ENCODE measurements around the gene AMY1B. TPM values are rescaled to one million over a fixed set of nuclear protein-coding genes. Genes with fewer than 3 reads are reported as not detected.
"Not testable (repeated sequence)": the region's sequence is repeated elsewhere in the genome, so short reads cannot be mapped to it uniquely, and the experiment has no call there.

Gene AMY1B
- total and polyA plus RNA-seq, 2 of the 13 experiments (the other 11 are each of a cell fraction or from before 2014, with no cell fraction given) = not detected

DNA sequence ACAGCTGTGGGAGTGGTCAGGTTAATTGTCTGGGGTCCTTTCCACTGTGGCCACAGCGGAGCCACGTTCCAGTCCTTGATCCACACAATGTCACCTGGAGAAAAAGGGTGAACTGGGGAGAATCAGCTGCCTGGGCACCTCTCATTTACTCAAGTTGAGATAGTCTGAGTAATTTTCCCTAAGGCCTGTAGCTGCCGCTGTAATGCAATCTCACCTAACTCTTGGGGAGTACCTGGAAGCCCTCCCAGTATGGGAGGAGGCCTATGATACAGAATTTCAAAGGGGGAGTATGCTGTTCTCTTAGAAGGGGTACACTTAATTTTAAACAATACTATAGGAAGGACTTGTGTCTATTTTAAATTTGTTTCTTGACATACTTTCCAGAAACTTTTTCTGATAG is 45.7 kb downstream of the AMY1B start:
- H3K4me1 ChIP-seq (ENCODE audit: insufficient read depth, low read length); ATAC-seq; H2AFZ ChIP-seq (ENCODE audit: low read length); H3K79me2 ChIP-seq (ENCODE audit: insufficient read depth, low read length); DNase-seq (ENCODE audit: low spot score); intact Hi-C loops (cut with micrococcal nuclease; ENCODE audit: unreplicated experiment); BruUV-seq (replicated peaks); FAIRE-seq; H3K9me3 ChIP-seq (ENCODE audit: low read length); H4K20me1 ChIP-seq (ENCODE audit: insufficient read depth, low read length); CTCF ChIA-PET (ENCODE audit: low intra/inter-chr PET ratio, low total read pairs); H3K27ac ChIP-seq (ENCODE audit: extremely low read length, insufficient read depth, low read length); H3K27me3 ChIP-seq (ENCODE audit: control insufficient read depth in 1 of 2, insufficient read depth in 2 of 2, low read length in 2 of 2); H3K4me2 ChIP-seq (ENCODE audit: low read depth, low read length); H3K9ac ChIP-seq (ENCODE audit: insufficient read depth, low read depth, low read length); POLR2A ChIA-PET; H3K4me3 ChIP-seq (replicated peaks in 1 of 3; ENCODE audit: insufficient read depth in 1 of 3, low read depth in 2 of 3, low read length in 3 of 3); in situ Hi-C loops (cut with HindIII; ENCODE audit: extremely low pct_ligation_motif_present, low pct_unique_long_range_greater_than_20kb); H3K36me3 ChIP-seq (replicated peaks in 1 of 2; ENCODE audit: control insufficient read depth in 1 of 2, insufficient read depth in 2 of 2, low read length in 2 of 2): not testable (repeated sequence)
- WGBS (ENCODE audit: low lambda C conversion rate) = no CpG with 5 or more reads among the region's 3 CpGs

DNA sequence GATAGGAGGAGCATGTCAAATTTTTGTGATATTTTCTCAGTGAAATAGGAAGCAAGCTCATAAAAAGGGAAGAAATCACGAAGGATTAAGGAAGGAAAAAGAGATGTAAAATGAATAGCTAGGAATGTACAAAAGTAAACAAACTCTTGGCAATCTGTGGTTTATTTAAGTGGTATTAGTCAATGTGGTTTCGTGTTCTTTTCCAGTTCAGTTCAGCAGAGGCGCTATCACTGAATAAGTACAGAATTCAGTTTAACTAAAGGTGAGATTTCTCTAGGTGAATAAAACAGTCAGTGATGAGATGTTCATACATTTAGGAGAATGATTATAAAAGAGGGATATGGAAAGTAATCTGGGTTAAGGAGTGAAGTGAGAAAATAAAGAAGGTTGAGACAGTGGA is 52.1 kb downstream of the AMY1B start:
- intact Hi-C loops (cut with micrococcal nuclease; ENCODE audit: unreplicated experiment); H2AFZ ChIP-seq (ENCODE audit: low read length); H3K4me1 ChIP-seq (ENCODE audit: insufficient read depth, low read length); H3K4me3 ChIP-seq (replicated peaks in 1 of 3; ENCODE audit: insufficient read depth in 1 of 3, low read depth in 2 of 3, low read length in 3 of 3); ATAC-seq; H3K4me2 ChIP-seq (ENCODE audit: low read depth, low read length); H3K27me3 ChIP-seq (ENCODE audit: control insufficient read depth in 1 of 2, insufficient read depth in 2 of 2, low read length in 2 of 2); H3K27ac ChIP-seq (ENCODE audit: extremely low read length, insufficient read depth, low read length); FAIRE-seq; H3K79me2 ChIP-seq (ENCODE audit: insufficient read depth, low read length); H3K36me3 ChIP-seq (replicated peaks in 1 of 2; ENCODE audit: control insufficient read depth in 1 of 2, insufficient read depth in 2 of 2, low read length in 2 of 2); in situ Hi-C loops (cut with HindIII; ENCODE audit: extremely low pct_ligation_motif_present, low pct_unique_long_range_greater_than_20kb); BruUV-seq (replicated peaks); H3K9ac ChIP-seq (ENCODE audit: insufficient read depth, low read depth, low read length); CTCF ChIA-PET (ENCODE audit: low intra/inter-chr PET ratio, low total read pairs); DNase-seq (ENCODE audit: low spot score); H4K20me1 ChIP-seq (ENCODE audit: insufficient read depth, low read length); H3K9me3 ChIP-seq (ENCODE audit: low read length); POLR2A ChIA-PET: not testable (repeated sequence)
- WGBS (ENCODE audit: low lambda C conversion rate) = no CpG with 5 or more reads among the region's 3 CpGs

DNA sequence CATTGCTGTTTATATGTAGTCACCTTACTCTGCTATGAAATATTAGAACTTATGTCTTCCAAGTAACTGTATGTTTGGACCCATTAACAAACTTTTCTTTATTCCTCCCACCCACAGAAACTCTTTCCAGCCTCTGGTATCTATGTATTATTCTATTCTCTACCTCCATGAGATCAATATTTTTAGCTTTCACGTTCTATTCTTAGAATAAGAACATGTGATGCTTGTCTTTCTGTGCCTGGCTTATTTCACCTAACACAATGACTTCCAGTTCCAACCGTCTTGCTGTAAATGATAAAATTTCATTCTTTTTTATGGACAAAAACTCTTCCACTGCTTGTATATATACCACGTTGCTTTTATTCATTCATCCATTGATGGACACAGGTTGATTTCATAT is 54.8 kb downstream of the AMY1B start:
- H3K4me2 ChIP-seq (ENCODE audit: low read depth, low read length); BruUV-seq (replicated peaks); POLR2A ChIA-PET; intact Hi-C loops (cut with micrococcal nuclease; ENCODE audit: unreplicated experiment); H3K36me3 ChIP-seq (replicated peaks in 1 of 2; ENCODE audit: control insufficient read depth in 1 of 2, insufficient read depth in 2 of 2, low read length in 2 of 2); H3K4me3 ChIP-seq (replicated peaks in 1 of 3; ENCODE audit: insufficient read depth in 1 of 3, low read depth in 2 of 3, low read length in 3 of 3); H4K20me1 ChIP-seq (ENCODE audit: insufficient read depth, low read length); H3K4me1 ChIP-seq (ENCODE audit: insufficient read depth, low read length); H3K9ac ChIP-seq (ENCODE audit: insufficient read depth, low read depth, low read length); H3K9me3 ChIP-seq (ENCODE audit: low read length); H3K27ac ChIP-seq (ENCODE audit: extremely low read length, insufficient read depth, low read length); in situ Hi-C loops (cut with HindIII; ENCODE audit: extremely low pct_ligation_motif_present, low pct_unique_long_range_greater_than_20kb); FAIRE-seq; H3K79me2 ChIP-seq (ENCODE audit: insufficient read depth, low read length); ATAC-seq; DNase-seq (ENCODE audit: low spot score); CTCF ChIA-PET (ENCODE audit: low intra/inter-chr PET ratio, low total read pairs); H3K27me3 ChIP-seq (ENCODE audit: control insufficient read depth in 1 of 2, insufficient read depth in 2 of 2, low read length in 2 of 2); H2AFZ ChIP-seq (ENCODE audit: low read length): not testable (repeated sequence)
- WGBS (ENCODE audit: low lambda C conversion rate) = no CpG with 5 or more reads among the region's 3 CpGs

Small RNA genes within 50 kb of the gene (small RNA-seq; reads per million reads assigned to genes)
- gene AC105272.1 (ENCODE audit: insufficient read depth in 2 of 3, insufficient read length in 3 of 3, low read depth in 2 of 3, low replicate concordance in 1 of 3) = 0 reads per million in 3 experiments

Other genes starting within 250 kb of the AMY1B start
- gene RNPC3, start 170.5 kb downstream of the AMY1B start, total RNA-seq (2016; rRNA removed; fragmentation: Illumina TruSeq; extraction: Trizol) = 4.9 and 9.1 TPM in 2 replicates
- gene RNPC3, start 170.5 kb downstream of the AMY1B start, polyA plus RNA-seq (2011; rRNA removed) = 18.8 and 22.1 TPM in 2 replicates
- 0.18 and 1.3 TPM in 2 replicates for gene AMY2B, start 124.6 kb downstream of the AMY1B start, total RNA-seq (2016; rRNA removed; fragmentation: Illumina TruSeq; extraction: Trizol)
- 1.9 and 2.5 TPM in 2 replicates for gene AMY2B, start 124.6 kb downstream of the AMY1B start, polyA plus RNA-seq (2011; rRNA removed)
- gene AMY2A, start 78.8 kb downstream of the AMY1B start, total RNA-seq (2016; rRNA removed; fragmentation: Illumina TruSeq; extraction: Trizol) = not detected in 2 replicates
- gene AMY2A, start 78.8 kb downstream of the AMY1B start, polyA plus RNA-seq (2011; rRNA removed) = not detected in 2 replicates
- gene AMY1A, start 40.5 kb downstream of the AMY1B start, total RNA-seq (2016; rRNA removed; fragmentation: Illumina TruSeq; extraction: Trizol) = not detected in 2 replicates
- gene AMY1A, start 40.5 kb downstream of the AMY1B start, polyA plus RNA-seq (2011; rRNA removed) = not detected in 2 replicates
- not detected in 2 replicates for gene AMY1C, start 53.7 kb upstream of the AMY1B start, total RNA-seq (2016; rRNA removed; fragmentation: Illumina TruSeq; extraction: Trizol)
- gene AMY1C, start 53.7 kb upstream of the AMY1B start, polyA plus RNA-seq (2011; rRNA removed) = not detected in 2 replicates